AG09309 (cell line): ENCODE measurements around the gene PRKCH.

Experiments
- DNase-seq: peaks from one replicate; pipeline ENCODE4 v3.0.0-alpha.2; 2010; ENCODE audit warnings: low read depth
- H3K4me3 ChIP-seq: 2 replicates; pipeline ENCODE4 v1.5.1; 2011; ENCODE audit warnings: mild to moderate bottlenecking, low read depth, low read length, moderate library complexity; ENCODE audit not compliant: control insufficient read depth
- CTCF ChIP-seq: IDR thresholded peaks from 2 replicates; pipeline ENCODE4 v1.5.1; 2011; ENCODE audit warnings: mild to moderate bottlenecking, low read depth, low read length, inconsistent platforms; ENCODE audit not compliant: insufficient read depth, control insufficient read depth; ENCODE audit errors: missing control alignments

The PRKCH gene

DNA sequence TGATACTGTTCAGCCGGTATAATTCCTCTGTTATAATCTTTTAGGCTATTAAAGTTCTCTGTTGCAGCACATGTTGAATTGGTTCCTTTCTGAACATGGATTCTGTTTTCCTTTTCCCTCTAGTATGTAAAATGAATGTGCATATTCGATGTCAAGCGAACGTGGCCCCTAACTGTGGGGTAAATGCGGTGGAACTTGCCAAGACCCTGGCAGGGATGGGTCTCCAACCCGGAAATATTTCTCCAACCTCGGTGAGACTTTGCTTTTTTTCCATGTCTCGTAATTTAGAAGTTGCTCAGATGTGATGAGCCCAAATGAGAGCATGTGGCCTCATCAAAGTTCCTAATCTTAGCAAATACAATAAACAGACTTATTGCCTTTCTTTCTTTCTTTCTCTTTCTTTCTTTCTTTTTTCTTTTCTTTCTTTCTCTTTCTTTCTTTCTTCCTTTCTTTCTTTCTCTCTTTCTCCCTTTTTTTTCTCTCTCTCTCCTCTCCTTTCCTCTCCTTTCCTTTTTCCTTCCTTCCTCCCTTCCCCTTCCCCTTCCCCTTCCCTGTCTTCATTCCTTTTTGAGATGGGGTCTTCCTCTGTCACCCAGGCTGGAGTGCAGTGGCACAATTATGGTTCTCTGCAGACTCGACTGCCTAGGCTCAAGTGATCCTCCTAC, 131.9 kb downstream of the PRKCH start:
- no peak for TF ChIP-seq CTCF
- no peak overlapping the region for H3K4me3 ChIP-seq
- DNase-seq, result no peak

DNA sequence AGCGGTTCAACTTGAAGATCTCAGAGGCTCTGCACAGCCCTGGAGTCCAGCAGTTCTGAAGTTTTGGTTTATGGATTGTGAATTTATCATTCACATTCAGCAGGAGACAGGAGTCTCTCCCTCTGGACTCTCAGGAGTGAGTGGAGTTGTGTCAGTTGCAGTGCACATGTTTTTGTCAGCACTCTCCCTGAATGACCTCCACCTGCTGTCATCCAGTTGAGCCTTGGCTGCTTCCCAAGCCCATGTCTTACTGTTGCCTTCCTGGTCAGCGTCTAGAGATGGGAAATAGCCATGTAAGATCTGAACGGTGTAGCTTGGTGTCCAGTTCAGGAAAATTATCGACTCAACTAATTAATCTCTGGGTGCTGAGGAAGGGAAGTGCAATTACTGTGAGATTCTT, 133.2 kb downstream of the PRKCH start:
- no peak for DNase-seq
- no peak for TF ChIP-seq CTCF
- no peak overlapping the region for H3K4me3 ChIP-seq

- H3K4me3 ChIP-seq, result no peak overlapping the region
- DNase-seq, result no peak
- TF ChIP-seq CTCF, result no peak
These were observed 134.0 kb downstream of the PRKCH start for GRCh38 chr14:61455351-61455750.

DNA sequence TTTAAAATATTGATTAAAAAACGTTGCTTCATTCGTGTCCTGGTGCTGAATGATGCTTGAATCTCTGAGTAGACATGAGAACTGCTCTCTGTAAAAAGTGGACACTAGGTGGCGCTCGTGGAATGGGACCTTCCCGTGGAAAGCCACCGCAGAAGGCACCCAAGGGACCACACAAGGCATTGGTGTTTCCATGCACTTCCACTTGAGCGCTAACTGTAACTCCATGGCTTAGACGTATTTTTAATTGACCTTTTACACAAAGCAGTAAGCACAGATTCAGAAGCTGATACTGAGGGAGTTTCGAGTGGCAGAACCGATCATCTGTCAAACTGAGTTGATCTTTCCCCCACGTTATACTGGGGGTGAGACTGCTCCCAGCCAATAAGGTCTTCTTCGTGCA, 135.3 kb downstream of the PRKCH start:
- H3K4me3 ChIP-seq, result no peak overlapping the region
- DNase-seq, result no peak
- peak; percentile 87 for TF ChIP-seq CTCF

DNA sequence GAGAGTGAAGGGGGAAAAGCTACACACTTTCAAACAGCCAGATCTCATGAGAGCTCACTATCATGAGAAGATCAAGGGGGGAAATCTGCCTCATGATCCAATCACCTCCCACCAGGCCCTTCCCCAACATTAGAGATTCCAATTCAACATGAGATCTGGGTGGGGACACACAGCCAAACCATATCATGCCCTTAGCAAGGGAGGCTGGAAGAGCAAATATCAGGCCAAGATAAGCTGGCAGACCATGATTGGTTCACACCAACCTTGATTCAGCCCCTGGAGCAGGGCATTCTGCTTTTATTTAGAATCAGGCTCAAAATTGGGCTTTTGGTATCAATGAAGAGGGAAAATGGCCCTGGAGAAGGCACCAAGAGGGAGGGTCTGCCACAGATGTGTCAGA, 137.4 kb downstream of the PRKCH start:
- TF ChIP-seq CTCF, result no peak
- no peak for DNase-seq
- H3K4me3 ChIP-seq, result no peak overlapping the region

DNA sequence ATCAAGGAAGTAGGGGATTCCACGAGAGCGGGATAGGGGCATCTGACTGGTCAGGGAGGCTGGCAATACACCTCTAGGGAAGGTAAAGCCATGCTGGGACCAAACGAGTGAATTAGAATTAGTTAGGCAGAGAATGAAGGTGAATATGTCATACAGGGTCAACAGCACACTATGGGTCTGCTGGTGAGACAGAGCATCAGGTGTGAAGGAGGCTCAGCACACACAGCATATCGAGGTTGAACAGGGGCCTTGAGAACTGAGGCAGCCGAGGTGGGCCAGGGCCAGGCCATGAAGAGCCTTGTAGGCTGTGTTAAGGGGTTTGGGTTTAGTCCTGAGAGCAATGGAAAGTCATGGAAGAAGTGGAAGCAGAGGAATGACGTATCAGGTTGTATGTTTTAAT, 137.8 kb downstream of the PRKCH start:
- no peak for TF ChIP-seq CTCF
- DNase-seq, result no peak
- no peak overlapping the region for H3K4me3 ChIP-seq

- TF ChIP-seq CTCF, result no peak
- DNase-seq, result no peak
- no peak overlapping the region for H3K4me3 ChIP-seq
These were observed 138.7 kb downstream of the PRKCH start for GRCh38 chr14:61460063-61460462.
